ENCODE data around the gene YPEL2.

The YPEL2 gene

GRCh38 chr17:59361386-59361785 lies 29.9 kb downstream of the YPEL2 start:
- DNase-seq: no peak

- DNase-seq: no peak
Measured at GRCh38 chr17:59361916-59362810, 30.7 kb downstream of the YPEL2 start.

- no peak for DNase-seq
Measured at GRCh38 chr17:59362811-59363205, 31.4 kb downstream of the YPEL2 start.

- no peak for DNase-seq
Measured at GRCh38 chr17:59365383-59365981, 34.0 kb downstream of the YPEL2 start.

GRCh38 chr17:59366040-59366757 lies 34.7 kb downstream of the YPEL2 start:
- no peak for DNase-seq

GRCh38 chr17:59366773-59367656 lies 35.6 kb downstream of the YPEL2 start:
- DNase-seq: no peak

- DNase-seq: no peak
Measured at GRCh38 chr17:59367657-59368045, 36.2 kb downstream of the YPEL2 start.

GRCh38 chr17:59368218-59368857 lies 36.9 kb downstream of the YPEL2 start:
- no peak for DNase-seq

GRCh38 chr17:59369031-59369975 lies 37.8 kb downstream of the YPEL2 start:
- DNase-seq: no peak

GRCh38 chr17:59370593-59371299 lies 39.3 kb downstream of the YPEL2 start:
- DNase-seq: no peak

- no peak for DNase-seq
Measured at GRCh38 chr17:59371416-59372100, 40.1 kb downstream of the YPEL2 start.

- no peak for DNase-seq
Measured at GRCh38 chr17:59372138-59372751, 40.8 kb downstream of the YPEL2 start.

- no peak for DNase-seq
Measured at GRCh38 chr17:59373882-59374495, 42.5 kb downstream of the YPEL2 start.

- DNase-seq: no peak
Measured at GRCh38 chr17:59374612-59375011, 43.2 kb downstream of the YPEL2 start.

- no peak for DNase-seq
Measured at GRCh38 chr17:59375857-59376256, 44.4 kb downstream of the YPEL2 start.

- no peak for DNase-seq
Measured at GRCh38 chr17:59376506-59376905, 45.1 kb downstream of the YPEL2 start.

GRCh38 chr17:59377410-59377809 lies 46.0 kb downstream of the YPEL2 start:
- no peak for DNase-seq

GRCh38 chr17:59378675-59379074 lies 47.2 kb downstream of the YPEL2 start:
- DNase-seq: no peak

- DNase-seq: no peak
Measured at GRCh38 chr17:59380474-59380873, 49.0 kb downstream of the YPEL2 start.

Data from stimulated activated CD8-positive, alpha-beta memory T cell treated with anti-CD3 and anti-CD28 coated beads, Interleukin-4, amount 100 ng/mL, for 48 hours (primary cell).